HFF-Myc (cell line): ENCODE measurements around the gene FNDC3B.

Experiments
- DNase-seq: peaks from one replicate; pipeline ENCODE4 v3.0.0-alpha.2; 2011; ENCODE audit warnings: low read depth; ENCODE audit errors: extremely low read depth
- H3K4me3 ChIP-seq: replicated peaks from 2 replicates; pipeline ENCODE4 v1.5.1; 2011; ENCODE audit warnings: low read depth, mild to moderate bottlenecking, control low read depth, low read length
- CTCF ChIP-seq: IDR thresholded peaks from 2 replicates; pipeline ENCODE4 v1.5.1; 2012; ENCODE audit warnings: mild to moderate bottlenecking, low read depth, low read length, control low read depth; ENCODE audit errors: missing control alignments

The FNDC3B gene

GRCh38 chr3:172198428-172198827, 159.1 kb downstream of the FNDC3B start:
- no peak for DNase-seq
- TF ChIP-seq CTCF: no peak
- no peak overlapping the region for H3K4me3 ChIP-seq

DNA sequence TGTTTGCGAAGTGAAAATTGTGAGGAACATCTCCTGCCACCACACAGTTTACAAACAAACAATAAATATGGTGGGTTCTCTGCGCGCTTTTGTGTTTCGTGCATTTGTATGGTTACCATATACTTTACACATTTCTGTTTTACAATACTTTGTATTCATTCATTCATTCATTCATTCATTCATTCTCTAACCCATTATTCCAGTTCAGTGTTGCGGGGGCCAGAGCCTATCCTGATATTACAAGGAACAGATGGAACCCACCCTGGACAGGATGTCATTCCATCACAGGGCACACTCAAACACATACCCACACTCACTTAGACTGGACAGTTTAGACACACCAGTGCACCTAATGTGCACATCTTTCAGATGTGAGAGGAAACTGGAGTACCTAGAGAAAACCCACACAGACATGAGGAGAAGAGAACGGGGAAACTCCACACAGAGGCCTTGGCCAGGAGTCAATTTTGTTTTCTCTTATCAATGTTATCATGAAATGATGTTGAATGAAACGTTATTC, 160.5 kb downstream of the FNDC3B start:
- DNase-seq: no peak
- TF ChIP-seq CTCF: no peak
- H3K4me3 ChIP-seq: no peak overlapping the region

DNA sequence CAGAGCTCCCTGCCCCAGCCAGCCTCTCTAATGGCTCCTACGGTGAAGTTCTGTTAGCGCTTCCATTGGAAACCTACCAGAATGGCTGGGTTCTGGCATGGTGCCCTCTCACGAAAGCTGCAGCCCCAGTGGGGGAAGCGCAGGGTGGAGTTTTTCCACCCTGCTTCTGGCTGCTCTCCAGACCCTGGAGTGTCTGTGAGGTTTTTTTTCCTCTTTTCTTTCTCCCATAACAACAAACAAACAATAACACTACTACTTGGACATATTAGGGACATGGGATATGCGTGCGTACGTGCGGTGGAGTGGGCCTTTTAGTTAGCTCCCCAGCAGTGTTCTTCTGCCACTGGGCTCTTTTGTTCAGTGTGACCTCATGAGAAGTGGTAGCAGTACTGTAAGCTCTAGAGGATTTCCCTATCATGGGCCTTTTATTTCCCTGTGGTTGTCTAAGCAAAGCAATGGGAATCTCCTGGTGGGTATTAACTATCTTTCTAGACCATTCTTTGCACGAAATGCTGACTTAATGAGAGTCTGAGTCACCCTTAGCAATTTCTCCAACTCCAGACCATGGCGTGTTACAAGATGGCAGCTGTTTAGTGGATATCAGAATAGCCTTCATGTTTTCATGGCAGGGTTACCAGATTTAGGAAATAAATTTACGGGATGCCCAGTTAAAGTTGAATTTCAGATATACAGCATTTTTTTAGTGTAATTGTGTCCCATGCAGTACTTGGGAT, 161.9 kb downstream of the FNDC3B start:
- DNase-seq: no peak
- TF ChIP-seq CTCF: no peak
- H3K4me3 ChIP-seq: no peak overlapping the region

DNA sequence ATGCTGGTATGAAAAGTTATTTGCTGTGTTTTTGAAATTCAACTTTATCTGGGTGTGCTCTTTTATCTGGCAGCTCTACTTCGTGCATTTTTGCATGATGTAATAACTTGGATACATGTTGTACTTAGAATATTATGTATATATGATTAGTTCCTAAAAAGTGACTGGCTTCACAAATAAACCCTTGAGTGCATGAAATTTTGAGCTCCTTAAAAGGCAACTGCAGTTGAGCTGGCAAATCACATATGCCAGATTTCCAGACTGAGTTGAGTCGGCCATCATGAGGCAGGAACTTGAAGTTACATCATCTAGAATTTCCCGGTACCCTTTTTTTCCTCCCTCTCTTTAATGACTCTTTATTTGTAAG, 162.5 kb downstream of the FNDC3B start:
- H3K4me3 ChIP-seq: no peak overlapping the region
- no peak for TF ChIP-seq CTCF
- no peak for DNase-seq

- no peak for TF ChIP-seq CTCF
- H3K4me3 ChIP-seq: no peak overlapping the region
- no peak for DNase-seq
These were observed 163.4 kb downstream of the FNDC3B start for GRCh38 chr3:172202797-172203196.

DNA sequence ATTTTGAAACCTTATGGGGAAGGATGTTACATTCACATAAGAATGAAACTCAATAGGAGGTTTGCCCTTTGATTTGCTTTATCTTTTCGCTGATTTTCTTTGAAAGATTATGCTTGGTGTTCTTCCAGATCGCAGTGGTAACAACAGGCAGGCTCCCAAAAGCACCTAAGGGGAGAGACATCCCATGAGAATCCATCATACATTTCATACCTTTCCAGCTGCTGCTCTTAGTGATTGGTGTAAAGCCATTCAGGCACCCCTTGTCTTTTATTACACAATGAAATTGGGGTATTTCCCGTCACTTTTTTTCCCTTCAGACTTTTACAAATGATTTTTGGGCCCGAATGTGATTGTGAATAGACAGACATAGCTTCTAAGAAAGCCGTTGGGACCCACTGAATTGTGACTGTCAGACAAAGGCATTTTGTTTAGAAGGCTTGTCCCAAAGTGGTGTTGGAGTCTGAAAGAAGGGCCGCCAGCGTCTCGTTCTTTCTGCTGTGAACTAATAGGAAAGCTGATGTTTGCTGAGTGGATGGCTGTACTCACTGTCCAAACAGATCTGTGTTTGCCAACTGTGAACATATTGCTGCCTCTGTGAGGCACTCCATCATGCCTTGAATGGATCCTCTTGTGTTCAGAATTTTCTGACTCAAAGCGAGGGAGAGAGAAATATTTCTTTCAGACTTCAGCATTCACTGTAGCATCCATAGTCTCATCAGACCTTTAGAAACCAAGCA, 164.3 kb downstream of the FNDC3B start:
- no peak for DNase-seq
- TF ChIP-seq CTCF: no peak
- H3K4me3 ChIP-seq: no peak overlapping the region
